GM23338 (cell line): ENCODE results near the gene AGBL5. TPM values are rescaled to one million over a fixed set of nuclear protein-coding genes. Genes with fewer than 3 reads are reported as not detected.

ENCODE experiments used
- ATAC-seq: fragments of 200-7000 bp; cut with Tn5 transposase; 3 replicates; pipeline ENCODE4 v1.9.1; 2020
- DNase-seq: peaks from one replicate; pipeline ENCODE4 v3.0.0-alpha.2; 2015; ENCODE audit warnings: low spot score
- H2AFZ ChIP-seq: fragments of 200-600 bp; sonication (generic); 2 replicates; pipeline ENCODE4 v1.8.0; 2016; ENCODE audit warnings: antibody characterized with exemption, mild to moderate bottlenecking, moderate library complexity
- H3F3A ChIP-seq: fragments of 200-600 bp; sonication (generic); replicated peaks from 2 replicates; pipeline ENCODE4 v1.8.0; 2017; ENCODE audit warnings: antibody characterized with exemption, mixed run types, low read depth
- H3K27ac ChIP-seq: fragments of 200-600 bp; sonication (generic); 2 replicates; pipeline ENCODE4 v1.6.1; 2016; ENCODE audit warnings: low read depth
- H3K27me3 ChIP-seq: fragments of 200-600 bp; sonication (generic); 2 replicates; pipeline ENCODE4 v1.8.0; 2016; ENCODE audit warnings: mild to moderate bottlenecking, mixed run types, moderate library complexity; ENCODE audit not compliant: insufficient read depth
- H3K36me3 ChIP-seq: fragments of 200-600 bp; sonication (generic); 2 replicates; pipeline ENCODE4 v1.8.0; 2016; ENCODE audit warnings: mild to moderate bottlenecking; ENCODE audit not compliant: insufficient read depth
- H3K4me1 ChIP-seq: fragments of 200-600 bp; sonication (generic); 2 replicates; pipeline ENCODE4 v1.8.0; 2016; ENCODE audit warnings: mild to moderate bottlenecking, moderate library complexity; ENCODE audit not compliant: insufficient read depth
- H3K4me2 ChIP-seq: fragments of 200-600 bp; sonication (generic); 2 replicates; pipeline ENCODE4 v1.7.1; 2017; ENCODE audit warnings: mixed run types
- H3K4me3 ChIP-seq: fragments of 200-600 bp; sonication (generic); 2 replicates; pipeline ENCODE4 v1.6.1; 2016; ENCODE audit warnings: mixed run types
- H3K79me2 ChIP-seq: fragments of 200-600 bp; sonication (generic); replicated peaks from 2 replicates; pipeline ENCODE4 v1.8.0; 2017; ENCODE audit warnings: mild to moderate bottlenecking; ENCODE audit not compliant: insufficient read depth
- H3K9me2 ChIP-seq: fragments of 200-600 bp; sonication (generic); 2 replicates; pipeline ENCODE4 v1.8.0; 2017; ENCODE audit not compliant: insufficient read depth
- H4K20me1 ChIP-seq: fragments of 200-600 bp; sonication (generic); replicated peaks from 2 replicates; pipeline ENCODE4 v1.8.0; 2017; ENCODE audit warnings: mild to moderate bottlenecking; ENCODE audit not compliant: insufficient read depth
- H3K27ac Mint-ChIP-seq: 2 replicates; pipeline ENCODE4 v1.8.0; 2020; ENCODE audit warnings: inconsistent platforms, mild to moderate bottlenecking, moderate library complexity, mixed read lengths
- H3K27me3 Mint-ChIP-seq: 3 replicates; pipeline ENCODE4 v1.8.0; 2022; ENCODE audit warnings: low read depth, mild to moderate bottlenecking, moderate library complexity, mixed read lengths, inconsistent platforms; ENCODE audit not compliant: insufficient read depth, poor library complexity
- H3K36me3 Mint-ChIP-seq: 3 replicates; pipeline ENCODE4 v1.8.0; 2021; ENCODE audit warnings: low read depth, mild to moderate bottlenecking, inconsistent platforms, moderate library complexity, mixed read lengths
- H3K4me1 Mint-ChIP-seq: 3 replicates; pipeline ENCODE4 v1.8.0; 2020; ENCODE audit warnings: mild to moderate bottlenecking, inconsistent platforms, mixed read lengths
- H3K4me3 Mint-ChIP-seq: 3 replicates; pipeline ENCODE4 v1.8.0; 2021; ENCODE audit warnings: moderate library complexity, mild to moderate bottlenecking, inconsistent platforms, mixed read lengths
- H3K9me3 Mint-ChIP-seq: 3 replicates; pipeline ENCODE4 v1.8.0; 2020; ENCODE audit warnings: moderate library complexity, mild to moderate bottlenecking, inconsistent platforms, mixed read lengths
- CREB1 ChIP-seq: fragments of 250-450 bp; sonication (Bioruptor Pico); IDR thresholded peaks from 2 replicates; pipeline ENCODE4 v1.5.0; 2020; ENCODE audit warnings: low read depth, mild to moderate bottlenecking, moderate library complexity
- CTCF ChIP-seq, 2 experiments: fragments of 200-600 bp in 1 of 2; sonication (generic) in 1 of 2; conservative IDR thresholded peaks; 2 replicates each; pipeline versions ENCODE4 v1.5.1 to v1.6.1; 2016 to 2017; ENCODE audit warnings: antibody characterized with exemption in 2 of 2, low read depth in 2 of 2, mild to moderate bottlenecking in 2 of 2, moderate library complexity in 1 of 2
- ETS1 ChIP-seq: IDR thresholded peaks from 2 replicates; pipeline ENCODE4 v1.6.1; 2016; ENCODE audit warnings: antibody characterized with exemption
- EZH2 ChIP-seq: fragments of 200-600 bp; sonication (generic); IDR thresholded peaks from one replicate; pipeline ENCODE4 v1.8.0; 2017; ENCODE audit warnings: antibody characterized with exemption, mild to moderate bottlenecking, low read depth; ENCODE audit not compliant: unreplicated experiment
- EZH2phosphoT487 ChIP-seq: fragments of 200-600 bp; sonication (generic); IDR thresholded peaks from one replicate; pipeline ENCODE4 v1.8.1; 2018; ENCODE audit warnings: antibody characterized with exemption; ENCODE audit not compliant: unreplicated experiment
- JUNB ChIP-seq: IDR thresholded peaks from one replicate; pipeline ENCODE4 v1.6.1; 2016; ENCODE audit warnings: antibody characterized with exemption; ENCODE audit not compliant: unreplicated experiment
- NANOG ChIP-seq: IDR thresholded peaks from 2 replicates; pipeline ENCODE4 v1.6.1; 2016; ENCODE audit warnings: antibody characterized with exemption, borderline replicate concordance
- POLR2AphosphoS5 ChIP-seq: IDR thresholded peaks from 2 replicates; pipeline ENCODE4 v1.6.1; 2016; ENCODE audit warnings: antibody characterized with exemption, low read depth
- REST ChIP-seq: IDR thresholded peaks from one replicate; pipeline ENCODE4 v1.6.1; 2018; ENCODE audit warnings: antibody characterized with exemption; ENCODE audit not compliant: unreplicated experiment
- STAT1 ChIP-seq: IDR thresholded peaks from one replicate; pipeline ENCODE4 v1.6.1; 2016; ENCODE audit warnings: antibody characterized with exemption; ENCODE audit not compliant: unreplicated experiment
- ZNF114 ChIP-seq: fragments of 250-450 bp; sonication (Bioruptor Pico); IDR thresholded peaks from 2 replicates; pipeline ENCODE4 v1.5.0; 2020; ENCODE audit warnings: mild to moderate bottlenecking, moderate library complexity
- ZNF331 ChIP-seq: fragments of 250-450 bp; sonication (Bioruptor Pico); IDR thresholded peaks from 2 replicates; pipeline ENCODE4 v1.5.0; 2020; ENCODE audit warnings: low read depth, mild to moderate bottlenecking, moderate library complexity
- ZNF462 ChIP-seq: fragments of 250-450 bp; sonication (Bioruptor Pico); IDR thresholded peaks from 2 replicates; pipeline ENCODE4 v1.5.0; 2020; ENCODE audit warnings: mild to moderate bottlenecking, moderate library complexity
- polyA plus RNA-seq: library from polyadenylated mRNA; unstranded; fragments of >200 nt; fragmentation: Nextera tagmentation; extraction: Ambion mirVana; gene quantifications from 2 replicates; pipeline ENCODE4 v1.2.1, GENCODE V29; 2016
- total RNA-seq: library from RNA; depleted of rRNA; stranded (reverse); fragments of >200 nt; shearing (Covaris generic); gene quantifications from 2 replicates; pipeline ENCODE4 v1.2.3, GENCODE V29; 2014

The AGBL5 gene
- total and polyA plus RNA-seq, 2 experiments from 2014 or later = 17.9 to 31.3 TPM

GRCh38 chr2:27025281-27025800 lies 26.1 kb upstream of the AGBL5 start:
- Mint-ChIP-seq H3K4me1 (peaks cover 16% of the 10 kb centered on the region), H3K36me3 (peaks cover 5% of the 10 kb centered on the region; the same call in 2 of the 3 replicates), H3K27ac (no peak overlapping the region), H3K9me3 (no peaks in the 10 kb centered on the region), H3K27me3 (peaks cover 12% of the 10 kb centered on the region), H3K4me3 (no peak overlapping the region)
- Histone ChIP-seq H4K20me1 (no peaks in the 10 kb centered on the region; the same call in 1 of the 2 replicates), H3K27ac (no peak overlapping the region), H3F3A (no peaks in the 10 kb centered on the region), H3K4me1 (no peaks in the 10 kb centered on the region; the same call in 1 of the 2 replicates), H3K79me2 (no peaks in the 10 kb centered on the region), H2AFZ (no peak overlapping the region), H3K36me3 (no peaks in the 10 kb centered on the region), H3K27me3 (no peaks in the 10 kb centered on the region), H3K4me3 (no peak overlapping the region), H3K9me2 (no peaks in the 10 kb centered on the region), H3K4me2 (no peak overlapping the region)
- ATAC-seq = no peak
- TF ChIP-seq ZNF331 (CRISPR knock-in tag) (no peak), JUNB (no peak), EZH2phosphoT487 (no peak), NANOG (no peak), ETS1 (no peak), CREB1 (CRISPR knock-in tag) (no peak), REST (no peak), CTCF (conservative IDR thresholded peaks at IDR 0.05; ENCODE audit: low read depth in 2 of 2) (no peak), ZNF462 (CRISPR knock-in tag) (no peak), EZH2 (no peak), ZNF114 (CRISPR knock-in tag) (no peak), POLR2AphosphoS5 (no peak), STAT1 (no peak)
- no peak for DNase-seq
